Cardiac fibroblast (primary cell): ENCODE data around the gene RFK.
"Not testable (repeated sequence)": the region's sequence is repeated elsewhere in the genome, so short reads cannot be mapped to it uniquely, and the experiment has no call there.

Source experiments
- DNase-seq, 2 donors: peaks; one replicate each; pipeline versions ENCODE4 v3.0.0 to v3.0.0-alpha.2; 2010; ENCODE audit warnings: low read depth in 2 of 2
- H3K4me3 ChIP-seq, 2 donors: replicated peaks in 1 of 2; 1 replicate in 1 of 2; 2 replicates in 1 of 2; pipeline ENCODE4 v1.5.1; 2011; ENCODE audit warnings: low read depth in 2 of 2, low read length in 2 of 2, mild to moderate bottlenecking in 2 of 2, moderate library complexity in 1 of 2
- CTCF ChIP-seq: IDR thresholded peaks from one replicate; pipeline ENCODE4 v1.5.1; 2011; ENCODE audit warnings: low read depth, mild to moderate bottlenecking, low read length, inconsistent platforms

Gene RFK

DNA sequence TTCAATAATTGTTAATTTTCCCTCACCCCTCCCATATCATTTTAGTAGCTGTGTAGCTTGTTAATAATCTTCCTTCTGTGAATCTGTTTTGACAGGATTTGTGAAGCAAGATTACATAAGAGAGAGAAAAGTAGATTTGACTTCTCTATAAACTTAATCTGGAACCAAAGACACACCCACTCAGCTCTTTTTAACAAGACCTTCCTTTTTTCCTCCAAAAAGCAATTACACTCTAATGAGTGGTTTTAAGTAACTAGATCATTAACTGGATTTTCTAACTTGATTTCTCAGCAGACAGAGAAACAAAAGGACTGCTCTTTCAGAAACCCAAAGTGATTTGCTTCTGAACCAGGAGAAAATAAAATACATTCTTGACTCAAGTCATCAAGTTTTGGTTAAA lies 21.9 kb downstream of the RFK start:
- no peak for TF ChIP-seq CTCF
- no peak for DNase-seq
- H3K4me3 ChIP-seq, result no peak overlapping the region

DNA sequence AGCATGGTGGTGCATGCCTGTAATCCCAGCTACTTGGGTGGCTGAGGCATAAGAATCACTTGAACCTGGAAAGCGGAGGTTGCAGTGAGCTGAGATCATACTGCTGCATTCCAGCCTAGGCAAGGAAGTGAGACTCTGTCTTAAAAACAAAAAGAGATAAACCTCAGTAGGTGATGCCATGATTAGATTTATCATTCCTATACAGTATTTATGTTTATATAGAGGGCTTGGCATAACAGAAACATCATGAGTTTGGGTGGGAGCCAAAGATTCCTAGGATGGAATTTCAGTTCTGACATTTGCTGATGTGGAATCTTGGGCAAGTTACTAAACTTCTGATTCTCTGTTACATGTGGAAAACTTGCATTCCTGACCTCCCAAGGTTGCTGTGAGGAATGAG lies 22.3 kb downstream of the RFK start:
- peak; percentile 26 to 62 for DNase-seq
- no peak overlapping the region for H3K4me3 ChIP-seq
- TF ChIP-seq CTCF, result no peak

GRCh38 chr9:76370396-76371023 lies 23.7 kb downstream of the RFK start:
- H3K4me3 ChIP-seq, result no peak overlapping the region
- no peak for TF ChIP-seq CTCF
- no peak for DNase-seq

DNA sequence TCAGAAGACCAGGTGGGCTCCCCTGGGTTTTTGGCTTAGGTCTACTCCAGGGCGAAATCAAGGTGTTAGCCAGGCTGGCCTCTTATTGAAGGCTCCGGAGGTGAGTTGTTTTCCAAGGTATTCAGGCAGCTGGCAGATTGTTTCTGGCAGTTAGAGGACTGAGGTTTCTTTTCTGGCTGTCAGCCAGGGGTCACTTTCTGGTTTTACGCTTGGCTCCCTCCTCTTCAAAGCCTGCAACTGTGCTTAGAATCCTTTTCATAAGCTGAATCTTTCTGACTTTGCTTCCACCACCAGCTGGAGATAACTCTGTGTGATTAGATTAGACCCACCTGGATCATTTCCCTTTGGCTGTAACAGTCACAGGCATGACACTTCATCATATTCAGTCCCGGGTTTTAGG lies 24.6 kb downstream of the RFK start:
- peak; percentile 36 to 48 for DNase-seq
- TF ChIP-seq CTCF, result no peak
- no peak overlapping the region for H3K4me3 ChIP-seq

DNA sequence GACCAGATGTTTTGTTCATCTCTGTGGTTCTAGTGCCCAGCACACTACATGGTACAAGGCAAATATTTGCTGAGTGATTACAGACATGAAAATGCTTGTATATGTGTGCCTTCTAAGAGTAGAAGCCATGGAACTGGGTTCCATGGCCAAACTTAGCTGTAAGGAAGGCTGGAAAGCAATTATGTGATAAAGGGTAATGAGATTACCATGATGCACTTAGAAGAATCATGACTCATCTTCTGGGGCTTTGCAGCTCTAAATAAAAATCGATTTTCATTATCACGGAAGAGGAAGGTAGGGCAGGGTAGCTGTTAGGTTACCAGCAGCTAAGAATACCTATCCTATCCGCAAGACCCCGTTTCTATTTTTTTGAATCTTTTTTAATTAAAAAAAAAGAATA lies 28.0 kb downstream of the RFK start:
- H3K4me3 ChIP-seq, result no peak overlapping the region
- no peak for TF ChIP-seq CTCF
- DNase-seq, result no peak

DNA sequence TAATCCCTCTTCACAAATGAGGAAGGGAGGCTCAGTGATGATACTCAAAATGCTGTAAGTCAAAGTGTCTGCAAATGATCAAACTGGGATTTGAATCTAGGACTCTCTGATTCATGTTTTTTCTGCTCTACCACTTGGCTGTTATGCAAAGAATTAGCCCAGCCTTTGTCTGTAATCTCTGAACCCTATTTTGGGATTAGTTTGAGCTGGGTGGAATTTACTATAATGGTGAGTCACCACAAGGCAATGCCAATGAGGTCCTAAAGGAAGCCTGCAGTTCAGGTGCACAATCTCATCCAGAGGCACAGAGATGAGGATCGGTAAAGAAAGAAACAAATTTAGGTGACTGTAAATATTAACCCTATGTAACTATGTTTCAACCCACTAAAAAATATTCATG lies 29.2 kb downstream of the RFK start:
- TF ChIP-seq CTCF, result no peak
- peak; percentile 43 to 68 for DNase-seq
- H3K4me3 ChIP-seq, result no peak overlapping the region

- no peak overlapping the region for H3K4me3 ChIP-seq
- TF ChIP-seq CTCF, result no peak
- no peak for DNase-seq
These were observed 31.2 kb downstream of the RFK start for GRCh38 chr9:76363032-76363395.

DNA sequence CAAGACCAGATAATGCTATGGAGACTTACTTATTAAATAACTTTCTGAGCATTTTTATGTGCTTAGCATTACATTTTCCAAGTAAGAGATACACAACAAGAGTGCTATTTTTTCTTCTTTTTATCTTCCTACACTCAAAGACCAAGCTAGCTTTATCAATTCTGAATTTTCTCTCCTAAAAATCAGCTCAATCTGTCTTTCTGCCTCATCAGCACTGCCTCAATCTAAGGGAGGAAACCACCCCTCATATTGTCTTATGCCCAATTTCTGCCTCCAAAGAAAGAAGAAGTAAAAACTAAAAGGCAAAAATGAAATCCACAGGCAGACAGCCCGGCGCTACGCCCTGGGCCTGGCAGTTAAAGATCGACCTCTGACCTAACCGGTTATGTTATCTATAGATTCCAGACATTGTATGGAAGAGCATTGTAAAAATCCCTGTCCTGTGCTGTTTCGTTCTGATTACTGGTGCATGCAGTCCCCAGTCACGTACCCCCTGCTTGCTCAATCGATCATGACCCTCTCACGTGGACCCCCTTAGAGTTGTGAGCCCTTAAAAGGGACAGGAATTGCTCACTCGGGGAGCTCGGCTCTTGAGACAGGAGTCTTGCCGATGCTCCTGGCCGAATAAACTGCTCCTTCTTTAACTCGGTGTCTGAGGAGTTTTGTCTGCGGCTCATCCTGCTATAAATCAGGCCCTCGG lies 31.7 kb downstream of the RFK start:
- not testable (repeated sequence) for DNase-seq, H3K4me3 ChIP-seq
